RWPE2 (cell line): Measurements from ENCODE around the gene COL4A6.

ENCODE experiments used
- ATAC-seq: fragments of 200-7000 bp; cut with Tn5 transposase; 3 replicates; pipeline ENCODE4 v1.9.1; 2021; ENCODE audit warnings: low read depth
- DNase-seq: peaks from one replicate; pipeline ENCODE4 v3.0.0-alpha.2; 2020; ENCODE audit warnings: low spot score
- H3K27ac ChIP-seq: fragments of 450-650 bp; 2 replicates; pipeline ENCODE4 v1.5.1; 2017; ENCODE audit warnings: mild to moderate bottlenecking; ENCODE audit not compliant: poor library complexity, severe bottlenecking
- H3K27me3 ChIP-seq: fragments of 250-450 bp; sonication (Bioruptor Pico); 2 replicates; pipeline ENCODE4 v1.5.1; 2021; ENCODE audit warnings: mild to moderate bottlenecking, moderate library complexity; ENCODE audit not compliant: insufficient read depth, poor library complexity, severe bottlenecking
- H3K36me3 ChIP-seq: fragments of 250-450 bp; sonication (Bioruptor Pico); 2 replicates; pipeline ENCODE4 v1.5.1; 2020; ENCODE audit warnings: low read depth, mild to moderate bottlenecking, moderate library complexity
- H3K4me1 ChIP-seq: fragments of 250-450 bp; sonication (Bioruptor Pico); 2 replicates; pipeline ENCODE4 v1.5.1; 2021; ENCODE audit warnings: mild to moderate bottlenecking, moderate library complexity; ENCODE audit not compliant: insufficient read depth, poor library complexity, severe bottlenecking
- H3K4me3 ChIP-seq: fragments of 250-450 bp; sonication (Bioruptor Pico); 2 replicates; pipeline ENCODE4 v1.5.1; 2021; ENCODE audit warnings: mild to moderate bottlenecking, moderate library complexity; ENCODE audit not compliant: severe bottlenecking
- H3K9me3 ChIP-seq: fragments of 250-450 bp; sonication (Bioruptor Pico); 2 replicates; pipeline ENCODE4 v1.5.1; 2021; ENCODE audit warnings: mild to moderate bottlenecking, moderate library complexity; ENCODE audit not compliant: severe bottlenecking
- CTCF ChIP-seq: fragments of 450-650 bp; IDR thresholded peaks from one replicate; pipeline ENCODE4 v1.5.1; 2017; ENCODE audit warnings: mild to moderate bottlenecking, moderate library complexity; ENCODE audit not compliant: poor library complexity, severe bottlenecking

The COL4A6 gene

GRCh38 chrX:108156934-108157466, 281.2 kb downstream of the COL4A6 start:
- no peak for TF ChIP-seq CTCF
- ATAC-seq (no peak), DNase-seq (no peak)

GRCh38 chrX:108156082-108156481, 282.1 kb downstream of the COL4A6 start:
- DNase-seq (no peak), ATAC-seq (no peak)
- no peaks in the 10 kb centered on the region for H3K4me1 ChIP-seq
- no peak overlapping the region for H3K27ac ChIP-seq
- no peak for TF ChIP-seq CTCF
- H3K4me3 ChIP-seq = no peak overlapping the region
- H3K27me3 ChIP-seq = no peaks in the 10 kb centered on the region
- H3K9me3 ChIP-seq = no peaks in the 10 kb centered on the region
- H3K36me3 ChIP-seq = no peaks in the 10 kb centered on the region

More at GRCh38 chrX:108156934-108157466, 281.2 kb downstream of the COL4A6 start:
- Histone ChIP-seq H3K36me3 (no peaks in the 10 kb centered on the region), H3K4me3 (no peak overlapping the region), H3K27ac (no peak overlapping the region), H3K9me3 (no peaks in the 10 kb centered on the region), H3K27me3 (no peaks in the 10 kb centered on the region), H3K4me1 (no peaks in the 10 kb centered on the region)

- ATAC-seq (no peak), DNase-seq (no peak)
- TF ChIP-seq CTCF = no peak
- Histone ChIP-seq H3K27ac (no peak overlapping the region), H3K9me3 (no peaks in the 10 kb centered on the region), H3K27me3 (no peaks in the 10 kb centered on the region), H3K36me3 (no peaks in the 10 kb centered on the region), H3K4me3 (no peak overlapping the region), H3K4me1 (no peaks in the 10 kb centered on the region)
Observed at GRCh38 chrX:108148524-108148923, 289.7 kb downstream of the COL4A6 start.

- ATAC-seq = no peak
- no peak overlapping the region for H3K27ac ChIP-seq
- H3K36me3 ChIP-seq = no peaks in the 10 kb centered on the region
- no peaks in the 10 kb centered on the region for H3K4me1 ChIP-seq
- H3K27me3 ChIP-seq = no peaks in the 10 kb centered on the region
- no peak overlapping the region for H3K4me3 ChIP-seq
- peak; percentile 36 for TF ChIP-seq CTCF
- no peaks in the 10 kb centered on the region for H3K9me3 ChIP-seq
- no peak for DNase-seq
Observed at GRCh38 chrX:108138814-108139702, 299.2 kb downstream of the COL4A6 start.

GRCh38 chrX:108134724-108135123, 303.5 kb downstream of the COL4A6 start:
- H3K27ac ChIP-seq = no peak overlapping the region
- ATAC-seq = no peak

More at GRCh38 chrX:108134724-108135123, 303.5 kb downstream of the COL4A6 start:
- Histone ChIP-seq H3K4me3 (no peak overlapping the region), H3K27me3 (no peaks in the 10 kb centered on the region), H3K36me3 (no peaks in the 10 kb centered on the region), H3K9me3 (no peaks in the 10 kb centered on the region), H3K4me1 (no peaks in the 10 kb centered on the region)
- no peak for TF ChIP-seq CTCF
- no peak for DNase-seq
